Thyroid gland (tissue), 4 donors: ENCODE results near the gene PAGE5. TPM values are rescaled to one million over a fixed set of nuclear protein-coding genes. Genes with fewer than 3 reads are reported as not detected.

ENCODE experiments used
- DNase-seq, 2 donors: peaks; one replicate each; pipeline ENCODE4 v3.0.0-alpha.2; 2019
- H3K27ac ChIP-seq, 3 donors: fragments of 200-600 bp; sonication (generic); 1 replicate in 2 of 3; 2 replicates in 1 of 3; pipeline ENCODE4 v1.5.1; 2016 to 2019; ENCODE audit warnings: mild to moderate bottlenecking in 1 of 3, moderate library complexity in 1 of 3
- H3K27me3 ChIP-seq: fragments of 200-600 bp; sonication (generic); one replicate; pipeline ENCODE4 v1.5.1; 2019
- H3K36me3 ChIP-seq, 2 donors: fragments of 200-600 bp; sonication (generic); one replicate each; pipeline ENCODE4 v1.5.1; 2016 to 2019
- H3K4me1 ChIP-seq, 2 donors: fragments of 200-600 bp; sonication (generic); one replicate each; pipeline ENCODE4 v1.5.1; 2017 to 2019
- H3K4me3 ChIP-seq, 3 donors: fragments of 200-600 bp; sonication (generic); replicated peaks in 1 of 3; 1 replicate in 2 of 3; 2 replicates in 1 of 3; pipeline ENCODE4 v1.5.1; 2016; ENCODE audit warnings: mild to moderate bottlenecking in 1 of 3
- H3K9me3 ChIP-seq: fragments of 200-600 bp; sonication (generic); one replicate; pipeline ENCODE4 v1.5.1; 2017
- CTCF ChIP-seq, 6 experiments: fragments of 200-600 bp in 3 of 6; fragments of 450-650 bp in 3 of 6; sonication (generic) in 3 of 6; IDR thresholded peaks; one replicate each; pipeline ENCODE4 v1.5.1; 2016 to 2019; ENCODE audit warnings: antibody characterized with exemption in 6 of 6, mild to moderate bottlenecking in 2 of 6, inconsistent platforms in 1 of 6, moderate library complexity in 1 of 6
- POLR2A ChIP-seq, 2 donors: fragments of 450-650 bp; IDR thresholded peaks; one replicate each; pipeline ENCODE4 v1.6.1; 2017; ENCODE audit warnings: antibody characterized with exemption in 2 of 2, mild to moderate bottlenecking in 2 of 2, moderate library complexity in 1 of 2
- WGBS, 2 donors: methylation state at CpG; one replicate each; pipeline ENCODE4 v1.1.5; 2017; 5-methylcytosine and 5-hydroxymethylcytosine counted together
- intact Hi-C: fragments of 100-400 bp; cut with DNase I; formaldehyde crosslinking; loops from one replicate; pipeline ENCODE4 v1.15.1; 2023
- total RNA-seq, 4 donors: library from RNA; depleted of rRNA; stranded (reverse); fragments of >200 nt; gene quantifications; one replicate each; pipeline ENCODE4 v1.2.3, GENCODE V29; 2016

Gene PAGE5
- total RNA-seq, result not detected

GRCh38 chrX:55220119-55220794 is at the start of gene PAGE5:
PAGE5 (plus strand) TSS chrX:55220346; CDS start chrX:55221383, 1,037 bp downstream.
- Histone ChIP-seq H3K27me3 (no peaks in the 10 kb centered on the region), H3K4me3 (no peak within 1 kb of the TSS), H3K27ac (no peak within 1 kb of the TSS), H3K36me3 (no peaks in the 10 kb centered on the region), H3K4me1 (no peaks in the 10 kb centered on the region), H3K9me3 (no peaks in the 10 kb centered on the region)
- intact Hi-C loops, result no loop called here
- no peak for DNase-seq
- 91 to 93% methylated on average over 29 to 30 of the region's 30 CpGs for WGBS, 2 donors
- TF ChIP-seq CTCF (IDR thresholded peaks at IDR 0.05) (no peak), POLR2A (IDR thresholded peaks at IDR 0.05) (no peak)

GRCh38 chrX:55187281-55187680 is 32.9 kb upstream of the PAGE5 start:
- H3K9me3 ChIP-seq, result no peaks in the 10 kb centered on the region
- DNase-seq, result no peak
- H3K27ac ChIP-seq, result no peak overlapping the region
- no peaks in the 10 kb centered on the region for H3K27me3 ChIP-seq
- no peak for TF ChIP-seq POLR2A (IDR thresholded peaks at IDR 0.05)
- TF ChIP-seq CTCF (IDR thresholded peaks at IDR 0.05), result no peak
- 85 to 97% methylated on average over 2 of the region's 2 CpGs for WGBS, 2 donors
- H3K4me1 ChIP-seq, result no peaks in the 10 kb centered on the region
- no peaks in the 10 kb centered on the region for H3K36me3 ChIP-seq
- H3K4me3 ChIP-seq, result no peak overlapping the region
- intact Hi-C loops, result no loop called here

- H3K27ac ChIP-seq, result no peak overlapping the region
- no peaks in the 10 kb centered on the region for H3K36me3 ChIP-seq
- H3K4me1 ChIP-seq, result no peaks in the 10 kb centered on the region
- no peak for DNase-seq
- intact Hi-C loops, result no loop called here
- no peaks in the 10 kb centered on the region for H3K27me3 ChIP-seq
- WGBS, 2 donors, result 0 to 95% methylated on average over 1 of the region's 1 CpG
- no peaks in the 10 kb centered on the region for H3K9me3 ChIP-seq
- H3K4me3 ChIP-seq, result no peak overlapping the region
- TF ChIP-seq CTCF (IDR thresholded peaks at IDR 0.05) (no peak), POLR2A (IDR thresholded peaks at IDR 0.05) (no peak)
Observed at GRCh38 chrX:55196688-55197087, 23.5 kb upstream of the PAGE5 start.

GRCh38 chrX:55201930-55202579 is 18.1 kb upstream of the PAGE5 start:
- DNase-seq, result no peak
- no peak overlapping the region for H3K27ac ChIP-seq
- TF ChIP-seq CTCF (IDR thresholded peaks at IDR 0.05) (no peak), POLR2A (IDR thresholded peaks at IDR 0.05) (no peak)
- no peaks in the 10 kb centered on the region for H3K9me3 ChIP-seq
- no peaks in the 10 kb centered on the region for H3K4me1 ChIP-seq
- no peaks in the 10 kb centered on the region for H3K36me3 ChIP-seq
- no peaks in the 10 kb centered on the region for H3K27me3 ChIP-seq
- no peak overlapping the region for H3K4me3 ChIP-seq
- intact Hi-C loops, result no loop called here
- 44 to 47% methylated on average over 2 to 3 of the region's 3 CpGs for WGBS, 2 donors
